Smooth muscle cell (in vitro differentiated cells): Measurements from ENCODE around the gene SYF2. TPM values are rescaled to one million over a fixed set of nuclear protein-coding genes. Genes with fewer than 3 reads are reported as not detected.

Source experiments
- DNase-seq: peaks from one replicate; lab custom pipeline; 2025; ENCODE audit not compliant: unreplicated experiment; lab: John Stamatoyannopoulos, UW
- H2AFZ ChIP-seq: fragments of 200-600 bp; sonication (generic); 2 replicates; pipeline ENCODE4 v1.6.0; 2016; ENCODE audit warnings: antibody characterized with exemption, low read depth, mild to moderate bottlenecking
- H3F3A ChIP-seq: fragments of 200-600 bp; sonication (generic); 2 replicates; pipeline ENCODE4 v1.6.0; 2017; ENCODE audit warnings: antibody characterized with exemption, low read depth
- H3K27ac ChIP-seq: fragments of 200-600 bp; sonication (generic); 2 replicates; pipeline ENCODE4 v1.5.1; 2016; ENCODE audit warnings: low read depth, mild to moderate bottlenecking
- H3K27me3 ChIP-seq: fragments of 200-600 bp; sonication (generic); 2 replicates; pipeline ENCODE4 v1.6.1; 2016; ENCODE audit warnings: low read depth, mild to moderate bottlenecking
- H3K36me3 ChIP-seq: fragments of 200-600 bp; sonication (generic); 2 replicates; pipeline ENCODE4 v1.5.1; 2016; ENCODE audit warnings: low read depth
- H3K4me1 ChIP-seq: fragments of 200-600 bp; sonication (generic); 2 replicates; pipeline ENCODE4 v1.5.1; 2016; ENCODE audit warnings: low read depth
- H3K4me2 ChIP-seq: fragments of 200-600 bp; sonication (generic); 2 replicates; pipeline ENCODE4 v1.6.0; 2016; ENCODE audit warnings: mild to moderate bottlenecking
- H3K4me3 ChIP-seq: fragments of 200-600 bp; sonication (generic); 2 replicates; pipeline ENCODE4 v1.5.1; 2016; ENCODE audit warnings: mild to moderate bottlenecking
- H3K79me2 ChIP-seq: fragments of 200-600 bp; sonication (generic); 2 replicates; pipeline ENCODE4 v1.6.0; 2016; ENCODE audit warnings: low read depth, mild to moderate bottlenecking
- H3K9ac ChIP-seq: fragments of 200-600 bp; sonication (generic); 2 replicates; pipeline ENCODE4 v1.6.0; 2016; ENCODE audit warnings: low read depth
- H3K9me3 ChIP-seq: fragments of 200-600 bp; sonication (generic); replicated peaks from 2 replicates; pipeline ENCODE4 v1.5.1; 2016; ENCODE audit warnings: low read depth
- H4K20me1 ChIP-seq: fragments of 200-600 bp; sonication (generic); 2 replicates; pipeline ENCODE4 v1.6.0; 2016; ENCODE audit warnings: low read depth
- CTCF ChIP-seq: fragments of 200-600 bp; sonication (generic); IDR thresholded peaks from 2 replicates; pipeline ENCODE4 v1.5.1; 2017; ENCODE audit warnings: borderline replicate concordance, mild to moderate bottlenecking, antibody characterized with exemption; ENCODE audit not compliant: insufficient read depth, poor library complexity, severe bottlenecking
- WGBS: methylation state at CpG from one replicate; pipeline ENCODE4 v1.1.7; 2016; ENCODE audit warnings: low lambda C conversion rate; 5-methylcytosine and 5-hydroxymethylcytosine counted together
- polyA plus RNA-seq: library from polyadenylated mRNA; unstranded; fragments of >200 nt; fragmentation: Nextera tagmentation; extraction: Ambion mirVana; gene quantifications from 2 replicates; pipeline ENCODE4 v1.2.1, GENCODE V29; 2016
- total RNA-seq: library from RNA; depleted of rRNA; stranded (reverse); fragments of >200 nt; gene quantifications from 2 replicates; pipeline ENCODE4 v1.2.3, GENCODE V29; 2014

Gene SYF2
- total and polyA plus RNA-seq, 2 experiments from 2014 or later, result 28.1 to 61.1 TPM

- Histone ChIP-seq H3K4me3 (peak overlapping the region; percentile 97), H3K9ac (peak overlapping the region; percentile 95), H2AFZ (peak overlapping the region; percentile 95), H3K4me2 (peak overlapping the region; percentile 96), H3K79me2 (peaks cover 31% of the 10 kb centered on the region), H3K27me3 (no peaks in the 10 kb centered on the region), H4K20me1 (no peaks in the 10 kb centered on the region), H3K27ac (peak overlapping the region; percentile 90), H3K9me3 (no peaks in the 10 kb centered on the region), H3K36me3 (no peaks in the 10 kb centered on the region), H3F3A (peaks cover 26% of the 10 kb centered on the region), H3K4me1 (peaks cover 11% of the 10 kb centered on the region)
- WGBS, result 26% methylated on average over 13 of the region's 13 CpGs
- no peak for DNase-seq
- no peak for TF ChIP-seq CTCF
Observed at GRCh38 chr1:25232866-25233784, 823 bp upstream of the SYF2 start.

- Histone ChIP-seq H3K79me2 (no peaks in the 10 kb centered on the region), H3K36me3 (peaks cover 22% of the 10 kb centered on the region), H3K9ac (no peak overlapping the region), H3K4me3 (no peak overlapping the region), H3K4me2 (no peak overlapping the region), H3K4me1 (no peaks in the 10 kb centered on the region), H3K9me3 (no peaks in the 10 kb centered on the region), H3K27me3 (no peaks in the 10 kb centered on the region), H3F3A (no peaks in the 10 kb centered on the region), H3K27ac (no peak overlapping the region), H2AFZ (no peak overlapping the region), H4K20me1 (no peaks in the 10 kb centered on the region)
- WGBS, result 72% methylated on average over 3 of the region's 3 CpGs
- no peak for TF ChIP-seq CTCF
- DNase-seq, result no peak
Observed at GRCh38 chr1:25223471-25223870, 8.8 kb downstream of the SYF2 start.

GRCh38 chr1:25222606-25223005, 9.7 kb downstream of the SYF2 start:
- no peaks in the 10 kb centered on the region for H4K20me1 ChIP-seq
- H3K4me1 ChIP-seq, result no peaks in the 10 kb centered on the region
- H3K4me2 ChIP-seq, result no peak overlapping the region
- DNase-seq, result no peak
- 97% methylated on average over 4 of the region's 4 CpGs for WGBS
- H3F3A ChIP-seq, result no peaks in the 10 kb centered on the region
- no peak overlapping the region for H3K27ac ChIP-seq
- H2AFZ ChIP-seq, result no peak overlapping the region
- no peak for TF ChIP-seq CTCF
- H3K27me3 ChIP-seq, result no peaks in the 10 kb centered on the region
- H3K9me3 ChIP-seq, result no peaks in the 10 kb centered on the region
- H3K4me3 ChIP-seq, result no peak overlapping the region
- H3K9ac ChIP-seq, result no peak overlapping the region
- peaks cover 20% of the 10 kb centered on the region for H3K36me3 ChIP-seq
- no peaks in the 10 kb centered on the region for H3K79me2 ChIP-seq

GRCh38 chr1:25220666-25221065, 11.6 kb downstream of the SYF2 start:
- 97% methylated on average over 3 of the region's 3 CpGs for WGBS
- no peaks in the 10 kb centered on the region for H3F3A ChIP-seq
- H3K4me3 ChIP-seq, result no peak overlapping the region
- DNase-seq, result no peak
- TF ChIP-seq CTCF, result no peak
- H3K36me3 ChIP-seq, result peaks cover 12% of the 10 kb centered on the region
- H3K27ac ChIP-seq, result no peak overlapping the region
- H4K20me1 ChIP-seq, result no peaks in the 10 kb centered on the region
- H3K4me1 ChIP-seq, result no peaks in the 10 kb centered on the region
- no peak overlapping the region for H3K4me2 ChIP-seq
- no peak overlapping the region for H2AFZ ChIP-seq
- H3K9me3 ChIP-seq, result no peaks in the 10 kb centered on the region
- no peak overlapping the region for H3K9ac ChIP-seq
- H3K79me2 ChIP-seq, result no peaks in the 10 kb centered on the region
- no peaks in the 10 kb centered on the region for H3K27me3 ChIP-seq
